Suprapubic skin (tissue), 3 donors: Measurements from ENCODE around the gene SPPL2A.

ENCODE experiments used
- EP300 ChIP-seq: sonication (generic); formaldehyde crosslinking; IDR thresholded peaks from one replicate; pipeline ENCODE4 v1.6.1; 2017; ENCODE audit warnings: antibody characterized with exemption
- POLR2A ChIP-seq, 2 donors: fragments of 450-650 bp; IDR thresholded peaks; one replicate each; pipeline ENCODE4 v1.6.1; 2017; ENCODE audit warnings: antibody characterized with exemption in 2 of 2, mild to moderate bottlenecking in 2 of 2, moderate library complexity in 2 of 2
- TF ChIP-seq, protein P1 (sequence below), 2 donors: fragments of 200-600 bp in 1 of 2; fragments of 450-650 bp in 1 of 2; sonication (generic) in 1 of 2; IDR thresholded peaks; one replicate each; pipeline ENCODE4 v1.5.1; 2016 to 2019; ENCODE audit warnings: antibody characterized with exemption in 2 of 2, mild to moderate bottlenecking in 1 of 2, moderate library complexity in 1 of 2

DNA sequence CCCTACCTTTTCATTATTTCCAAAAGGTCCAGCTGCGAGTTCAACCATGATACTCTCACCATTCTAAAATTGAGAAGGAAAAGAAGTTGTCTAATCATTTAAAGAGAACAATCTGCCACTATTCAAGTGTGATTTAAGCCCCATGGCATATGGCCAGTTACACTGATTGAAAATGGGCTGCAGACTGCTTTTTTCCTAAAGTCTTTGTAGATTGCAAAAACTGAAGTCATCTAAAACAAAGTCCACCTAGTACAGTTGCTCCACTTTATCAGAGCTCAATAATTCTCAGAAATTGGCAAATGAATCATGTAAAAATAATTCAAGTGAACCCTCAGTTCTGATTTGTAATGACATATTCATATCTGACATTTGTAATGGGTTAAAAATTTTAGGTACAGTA, 39.2 kb downstream of the SPPL2A start:
- TF ChIP-seq, protein P1, sequence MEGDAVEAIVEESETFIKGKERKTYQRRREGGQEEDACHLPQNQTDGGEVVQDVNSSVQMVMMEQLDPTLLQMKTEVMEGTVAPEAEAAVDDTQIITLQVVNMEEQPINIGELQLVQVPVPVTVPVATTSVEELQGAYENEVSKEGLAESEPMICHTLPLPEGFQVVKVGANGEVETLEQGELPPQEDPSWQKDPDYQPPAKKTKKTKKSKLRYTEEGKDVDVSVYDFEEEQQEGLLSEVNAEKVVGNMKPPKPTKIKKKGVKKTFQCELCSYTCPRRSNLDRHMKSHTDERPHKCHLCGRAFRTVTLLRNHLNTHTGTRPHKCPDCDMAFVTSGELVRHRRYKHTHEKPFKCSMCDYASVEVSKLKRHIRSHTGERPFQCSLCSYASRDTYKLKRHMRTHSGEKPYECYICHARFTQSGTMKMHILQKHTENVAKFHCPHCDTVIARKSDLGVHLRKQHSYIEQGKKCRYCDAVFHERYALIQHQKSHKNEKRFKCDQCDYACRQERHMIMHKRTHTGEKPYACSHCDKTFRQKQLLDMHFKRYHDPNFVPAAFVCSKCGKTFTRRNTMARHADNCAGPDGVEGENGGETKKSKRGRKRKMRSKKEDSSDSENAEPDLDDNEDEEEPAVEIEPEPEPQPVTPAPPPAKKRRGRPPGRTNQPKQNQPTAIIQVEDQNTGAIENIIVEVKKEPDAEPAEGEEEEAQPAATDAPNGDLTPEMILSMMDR (IDR thresholded peaks at IDR 0.05) = no peak
- TF ChIP-seq POLR2A (IDR thresholded peaks at IDR 0.05) (no peak), EP300 (no peak)
